Testis (tissue), 2 donors: ENCODE measurements around the gene DMTF1.

ENCODE experiments used
- POLR2A ChIP-seq: fragments of 450-650 bp; IDR thresholded peaks from one replicate; pipeline ENCODE4 v1.6.1; 2017; ENCODE audit warnings: antibody characterized with exemption, mild to moderate bottlenecking, moderate library complexity
- TF ChIP-seq, protein P1 (sequence below), 3 experiments: fragments of 450-650 bp in 2 of 3; fragments of 200-600 bp in 1 of 3; sonication (generic) in 1 of 3; IDR thresholded peaks; one replicate each; pipeline ENCODE4 v1.5.1; 2016 to 2019; ENCODE audit warnings: antibody characterized with exemption in 3 of 3, mild to moderate bottlenecking in 2 of 3, moderate library complexity in 1 of 3

DNA sequence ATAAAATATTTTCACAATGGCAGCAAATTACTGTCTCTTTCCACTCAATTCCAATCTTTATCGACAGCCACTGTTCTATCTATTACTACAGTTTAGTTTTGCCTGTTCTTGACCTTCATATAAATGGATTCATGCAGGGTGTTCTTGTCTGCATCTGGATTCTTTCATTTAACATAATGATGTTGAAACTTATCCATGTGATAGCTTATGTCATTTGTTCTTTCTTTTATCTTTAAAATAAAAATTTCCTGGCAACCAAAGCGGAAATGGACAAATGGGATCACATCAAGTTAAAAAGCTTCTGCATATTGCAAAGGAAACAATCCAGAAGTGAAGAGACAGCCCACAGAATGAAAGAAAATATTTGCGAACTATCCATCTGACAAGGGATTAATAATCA, 20.5 kb upstream of the DMTF1 start:
- TF ChIP-seq, protein P1, sequence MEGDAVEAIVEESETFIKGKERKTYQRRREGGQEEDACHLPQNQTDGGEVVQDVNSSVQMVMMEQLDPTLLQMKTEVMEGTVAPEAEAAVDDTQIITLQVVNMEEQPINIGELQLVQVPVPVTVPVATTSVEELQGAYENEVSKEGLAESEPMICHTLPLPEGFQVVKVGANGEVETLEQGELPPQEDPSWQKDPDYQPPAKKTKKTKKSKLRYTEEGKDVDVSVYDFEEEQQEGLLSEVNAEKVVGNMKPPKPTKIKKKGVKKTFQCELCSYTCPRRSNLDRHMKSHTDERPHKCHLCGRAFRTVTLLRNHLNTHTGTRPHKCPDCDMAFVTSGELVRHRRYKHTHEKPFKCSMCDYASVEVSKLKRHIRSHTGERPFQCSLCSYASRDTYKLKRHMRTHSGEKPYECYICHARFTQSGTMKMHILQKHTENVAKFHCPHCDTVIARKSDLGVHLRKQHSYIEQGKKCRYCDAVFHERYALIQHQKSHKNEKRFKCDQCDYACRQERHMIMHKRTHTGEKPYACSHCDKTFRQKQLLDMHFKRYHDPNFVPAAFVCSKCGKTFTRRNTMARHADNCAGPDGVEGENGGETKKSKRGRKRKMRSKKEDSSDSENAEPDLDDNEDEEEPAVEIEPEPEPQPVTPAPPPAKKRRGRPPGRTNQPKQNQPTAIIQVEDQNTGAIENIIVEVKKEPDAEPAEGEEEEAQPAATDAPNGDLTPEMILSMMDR (IDR thresholded peaks at IDR 0.05): no peak
- TF ChIP-seq POLR2A: no peak
